PC-3 (cell line): ENCODE measurements around the gene MRPL20. TPM values are rescaled to one million over a fixed set of nuclear protein-coding genes. Genes with fewer than 3 reads are reported as not detected.
A peak's percentile ranks its signal among the peaks of the same experiment; 100 is the strongest.

Experiments
- ATAC-seq: fragments of 200-7000 bp; cut with Tn5 transposase; 2 replicates; pipeline ENCODE4 v1.9.1; 2020; ENCODE audit warnings: mild to moderate bottlenecking, moderate library complexity
- BruUV-seq: library from RNA; stranded (reverse); fragments of 400-500 nt; replicated peaks from 2 replicates; lab custom pipeline; 2021; lab: Mats Ljungman, UMichigan
- CTCF ChIA-PET: fragments of 300-600 bp; sonication (Branson Sonifier 250); formaldehyde crosslinking; loops from one replicate; lab custom pipeline; 2022; ENCODE audit warnings: antibody characterized with exemption; lab: Charles Lee
- POLR2A ChIA-PET: fragments of 300-600 bp; sonication (Branson Sonifier 250); formaldehyde crosslinking; loops from one replicate; lab custom pipeline; 2022; ENCODE audit warnings: antibody characterized with exemption; ENCODE audit not compliant: unreplicated experiment; lab: Charles Lee
- DNase-seq: peaks from one replicate; pipeline ENCODE4 v3.0.0-alpha.2; 2015
- H2AFZ ChIP-seq: fragments of 300-600 bp; sonication (generic); 2 replicates; pipeline ENCODE4 v1.6.0; 2016; ENCODE audit warnings: antibody characterized with exemption, low read length
- H3F3A ChIP-seq: fragments of 300-600 bp; sonication (generic); one replicate; pipeline ENCODE4 v1.6.0; 2017; ENCODE audit warnings: antibody characterized with exemption, low read length, control low read depth, mild to moderate bottlenecking; ENCODE audit not compliant: unreplicated experiment
- H3K27ac ChIP-seq: fragments of 300-600 bp; sonication (generic); 2 replicates; pipeline ENCODE4 v1.5.1; 2016; ENCODE audit warnings: mild to moderate bottlenecking, low read length
- H3K27me3 ChIP-seq: fragments of 300-600 bp; sonication (generic); 2 replicates; pipeline ENCODE4 v1.6.1; 2016; ENCODE audit warnings: low read length, mixed read lengths
- H3K36me3 ChIP-seq: fragments of 300-600 bp; sonication (generic); 2 replicates; pipeline ENCODE4 v1.6.1; 2016; ENCODE audit warnings: low read depth, mixed run types, low read length, mixed read lengths
- H3K4me1 ChIP-seq: fragments of 300-600 bp; sonication (generic); 2 replicates; pipeline ENCODE4 v1.5.1; 2016; ENCODE audit warnings: low read length; ENCODE audit not compliant: insufficient read depth
- H3K4me2 ChIP-seq: fragments of 300-600 bp; sonication (generic); 2 replicates; pipeline ENCODE4 v1.6.0; 2016; ENCODE audit warnings: low read length
- H3K4me3 ChIP-seq: fragments of 300-600 bp; sonication (generic); 2 replicates; pipeline ENCODE4 v1.5.1; 2016; ENCODE audit warnings: mild to moderate bottlenecking, low read length, mixed read lengths
- H3K79me2 ChIP-seq: fragments of 300-600 bp; sonication (generic); 2 replicates; pipeline ENCODE4 v1.6.1; 2017; ENCODE audit warnings: low read length, mixed read lengths
- H3K9ac ChIP-seq: fragments of 300-600 bp; sonication (generic); 2 replicates; pipeline ENCODE4 v1.6.0; 2016; ENCODE audit warnings: mild to moderate bottlenecking, low read length
- H3K9me2 ChIP-seq: fragments of 300-600 bp; sonication (generic); replicated peaks from 2 replicates; pipeline ENCODE4 v1.6.1; 2016; ENCODE audit warnings: mixed run types, low read length, mixed read lengths
- H3K9me3 ChIP-seq: fragments of 300-600 bp; sonication (generic); 2 replicates; pipeline ENCODE4 v1.6.1; 2016; ENCODE audit warnings: low read length, mixed read lengths
- H4K20me1 ChIP-seq: fragments of 300-600 bp; sonication (generic); 2 replicates; pipeline ENCODE4 v1.6.1; 2016; ENCODE audit warnings: low read length, mixed read lengths
- CTCF ChIP-seq: fragments of 300-600 bp; sonication (generic); conservative IDR thresholded peaks from 2 replicates; pipeline ENCODE4 v1.5.1; 2017; ENCODE audit warnings: antibody characterized with exemption, low read depth, mild to moderate bottlenecking, low read length
- EZH2 ChIP-seq: fragments of 300-600 bp; sonication (generic); IDR thresholded peaks from one replicate; pipeline ENCODE4 v1.6.1; 2017; ENCODE audit warnings: antibody characterized with exemption, mild to moderate bottlenecking, low read length; ENCODE audit not compliant: unreplicated experiment
- EZH2phosphoT487 ChIP-seq: fragments of 300-600 bp; sonication (generic); IDR thresholded peaks from 2 replicates; pipeline ENCODE4 v1.6.1; 2018; ENCODE audit warnings: mild to moderate bottlenecking, antibody characterized with exemption, low read length, borderline replicate concordance
- intact Hi-C: fragments of 100-400 bp; cut with micrococcal nuclease; formaldehyde crosslinking; loops from 2 replicates; pipeline ENCODE4 v1.9.0; 2023
- total RNA-seq: library from RNA; depleted of rRNA; stranded (reverse); fragments of >200 nt; gene quantifications from 2 replicates; pipeline ENCODE4 v1.2.3, GENCODE V29; 2014

MRPL20 gene
- total RNA-seq, 1 experiment from 2014 or later: 506 TPM

- Histone ChIP-seq H2AFZ (no peak overlapping the region), H3K4me3 (no peak overlapping the region), H3K9ac (no peak overlapping the region), H3K4me2 (peak overlapping the region; percentile 56), H3K36me3 (no peaks in the 10 kb centered on the region), H3K27me3 (no peaks in the 10 kb centered on the region), H3K4me1 (peaks cover 29% of the 10 kb centered on the region), H3K9me2 (no peaks in the 10 kb centered on the region), H3K9me3 (peaks cover 6% of the 10 kb centered on the region; the same call in 1 of the 2 replicates), H4K20me1 (no peaks in the 10 kb centered on the region), H3K27ac (peak overlapping the region; percentile 30; the same call in 1 of the 2 replicates), H3F3A (no peaks in the 10 kb centered on the region), H3K79me2 (no peaks in the 10 kb centered on the region)
- no peak for ATAC-seq
- POLR2A ChIA-PET: no interaction called here
- intact Hi-C loops: loop anchor here (2.0 kb wide), 1 partner anchor 17 kb away; no protein-coding TSS in a partner anchor
- DNase-seq: no peak
- no TSS peak for BruUV-seq
- CTCF ChIA-PET: no interaction called here
- TF ChIP-seq CTCF (no peak), EZH2 (no peak), EZH2phosphoT487 (no peak)
Observed at GRCh38 chr1:1361233-1361981, 45.7 kb downstream of the MRPL20 start.

GRCh38 chr1:1360506-1361169 lies 46.5 kb downstream of the MRPL20 start:
- TF ChIP-seq EZH2phosphoT487 (no peak), CTCF (no peak), EZH2 (no peak)
- Histone ChIP-seq H3K36me3 (no peaks in the 10 kb centered on the region), H3K4me3 (no peak overlapping the region), H3K4me2 (peak overlapping the region; percentile 56), H2AFZ (no peak overlapping the region), H3K27me3 (no peaks in the 10 kb centered on the region), H4K20me1 (no peaks in the 10 kb centered on the region), H3K27ac (peak overlapping the region; percentile 30), H3K9ac (no peak overlapping the region), H3K9me3 (no peaks in the 10 kb centered on the region), H3K79me2 (no peaks in the 10 kb centered on the region), H3K9me2 (no peaks in the 10 kb centered on the region), H3F3A (no peaks in the 10 kb centered on the region), H3K4me1 (peaks cover 29% of the 10 kb centered on the region)
- ChIA-PET CTCF (no interaction called here), POLR2A (no interaction called here)
- DNase-seq (peak; percentile 97), ATAC-seq (peak; percentile 80)
- intact Hi-C loops: loop anchor here (2.0 kb wide), 1 partner anchor 16 kb away; no protein-coding TSS in a partner anchor
- TSS peak; percentile 25 for BruUV-seq
